NB4 (cell line): ENCODE measurements around the gene LRCOL1.

Source experiments
- MYC ChIP-seq: IDR thresholded peaks from 2 replicates; pipeline ENCODE4 v1.6.1; 2011; ENCODE audit warnings: low read depth, low read length
- POLR2A ChIP-seq: IDR thresholded peaks from 2 replicates; pipeline ENCODE4 v1.6.1; 2011; ENCODE audit warnings: mild to moderate bottlenecking; ENCODE audit not compliant: insufficient read length; ENCODE audit errors: extremely low read depth
- TF ChIP-seq, protein P1 (sequence below): IDR thresholded peaks from one replicate; pipeline ENCODE4 v1.5.1; 2012; ENCODE audit warnings: low read depth, low read length

- TF ChIP-seq, protein P1, sequence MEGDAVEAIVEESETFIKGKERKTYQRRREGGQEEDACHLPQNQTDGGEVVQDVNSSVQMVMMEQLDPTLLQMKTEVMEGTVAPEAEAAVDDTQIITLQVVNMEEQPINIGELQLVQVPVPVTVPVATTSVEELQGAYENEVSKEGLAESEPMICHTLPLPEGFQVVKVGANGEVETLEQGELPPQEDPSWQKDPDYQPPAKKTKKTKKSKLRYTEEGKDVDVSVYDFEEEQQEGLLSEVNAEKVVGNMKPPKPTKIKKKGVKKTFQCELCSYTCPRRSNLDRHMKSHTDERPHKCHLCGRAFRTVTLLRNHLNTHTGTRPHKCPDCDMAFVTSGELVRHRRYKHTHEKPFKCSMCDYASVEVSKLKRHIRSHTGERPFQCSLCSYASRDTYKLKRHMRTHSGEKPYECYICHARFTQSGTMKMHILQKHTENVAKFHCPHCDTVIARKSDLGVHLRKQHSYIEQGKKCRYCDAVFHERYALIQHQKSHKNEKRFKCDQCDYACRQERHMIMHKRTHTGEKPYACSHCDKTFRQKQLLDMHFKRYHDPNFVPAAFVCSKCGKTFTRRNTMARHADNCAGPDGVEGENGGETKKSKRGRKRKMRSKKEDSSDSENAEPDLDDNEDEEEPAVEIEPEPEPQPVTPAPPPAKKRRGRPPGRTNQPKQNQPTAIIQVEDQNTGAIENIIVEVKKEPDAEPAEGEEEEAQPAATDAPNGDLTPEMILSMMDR: no peak
- TF ChIP-seq POLR2A (no peak), MYC (no peak)
These were observed 7.7 kb upstream of the LRCOL1 start for GRCh38 chr12:132617822-132618682.
